ENCODE data around the gene CLCF1. TPM values are rescaled to one million over a fixed set of nuclear protein-coding genes. Genes with fewer than 3 reads are reported as not detected.

The CLCF1 gene
- total and polyA plus RNA-seq, 2 donors from 2014 or later, result 5.7 to 15.8 TPM

GRCh38 chr11:67317888-67318555, 55.4 kb downstream of the CLCF1 start:
- no peaks in the 10 kb centered on the region for H3K9me3 ChIP-seq (ENCODE audit: control insufficient read depth in 2 of 3, insufficient read depth in 1 of 3, low read length in 3 of 3)
- DNase-seq (no peak), FAIRE-seq (no peak)
- H3K27ac ChIP-seq (ENCODE audit: low read depth in 2 of 2, low read length in 2 of 2), result peak overlapping the region in 1 of 2 donors; percentile 91
- peak overlapping the region; percentile 76 to 87 (median 78) for H3K9ac ChIP-seq (ENCODE audit: low read length in 3 of 3)
- H3K27me3 ChIP-seq (ENCODE audit: control insufficient read depth, insufficient read depth, low read length), result no peaks in the 10 kb centered on the region
- intact Hi-C loops (cut with DNase I), result loop anchor here (5.0 kb wide), 1 partner anchor 51 kb away; the partner anchor contains the start of gene GRK2
- H3K4me1 ChIP-seq (ENCODE audit: control insufficient read depth in 2 of 3, insufficient read depth in 2 of 3, low read depth in 1 of 3, low read length in 3 of 3), result peaks cover 0 to 3% (median 0%) of the 10 kb centered on the region in 3 donors
- TF ChIP-seq CTCF (IDR thresholded peaks at IDR 0.05; ENCODE audit: borderline replicate concordance, extremely low read depth, insufficient read depth), result no peak
- no peaks in the 10 kb centered on the region for H3K36me3 ChIP-seq (ENCODE audit: control insufficient read depth in 2 of 3, insufficient read depth in 3 of 3, low read length in 3 of 3)
- peak overlapping the region; percentile 85 to 91 (median 90) for H3K4me3 ChIP-seq (ENCODE audit: low read length in 3 of 3)

- peak overlapping the region; percentile 85 to 91 (median 90) for H3K4me3 ChIP-seq (ENCODE audit: low read length in 3 of 3)
- intact Hi-C loops (cut with DNase I), result loop anchor here (5.0 kb wide), 1 partner anchor 50 kb away; the partner anchor contains the start of gene GRK2
- peaks cover 0 to 6% (median 0%) of the 10 kb centered on the region in 3 donors for H3K4me1 ChIP-seq (ENCODE audit: control insufficient read depth in 2 of 3, insufficient read depth in 2 of 3, low read depth in 1 of 3, low read length in 3 of 3)
- peak overlapping the region; percentile 91 to 96 for H3K27ac ChIP-seq (ENCODE audit: low read depth in 2 of 2, low read length in 2 of 2)
- no peaks in the 10 kb centered on the region for H3K9me3 ChIP-seq (ENCODE audit: control insufficient read depth in 2 of 3, insufficient read depth in 1 of 3, low read length in 3 of 3)
- no peaks in the 10 kb centered on the region for H3K27me3 ChIP-seq (ENCODE audit: control insufficient read depth, insufficient read depth, low read length)
- FAIRE-seq (no peak), DNase-seq (peak; percentile 98 to 99 (median 98))
- no peaks in the 10 kb centered on the region for H3K36me3 ChIP-seq (ENCODE audit: control insufficient read depth in 2 of 3, insufficient read depth in 3 of 3, low read length in 3 of 3)
- H3K9ac ChIP-seq (ENCODE audit: low read length in 3 of 3), result peak overlapping the region; percentile 68 to 87 (median 78)
- peak; percentile 95 for TF ChIP-seq CTCF (IDR thresholded peaks at IDR 0.05; ENCODE audit: borderline replicate concordance, extremely low read depth, insufficient read depth)
These were observed 56.1 kb downstream of the CLCF1 start for GRCh38 chr11:67317205-67317887.

- Histone ChIP-seq H3K27ac (ENCODE audit: low read depth in 2 of 2, low read length in 2 of 2) (peak overlapping the region; percentile 91 to 96), H3K27me3 (ENCODE audit: control insufficient read depth, insufficient read depth, low read length) (no peaks in the 10 kb centered on the region), H3K9me3 (ENCODE audit: control insufficient read depth in 2 of 3, insufficient read depth in 1 of 3, low read length in 3 of 3) (no peaks in the 10 kb centered on the region), H3K36me3 (ENCODE audit: control insufficient read depth in 2 of 3, insufficient read depth in 3 of 3, low read length in 3 of 3) (no peaks in the 10 kb centered on the region), H3K4me3 (ENCODE audit: low read length in 3 of 3) (peak overlapping the region; percentile 85 to 91 (median 90)), H3K4me1 (ENCODE audit: control insufficient read depth in 2 of 3, insufficient read depth in 2 of 3, low read depth in 1 of 3, low read length in 3 of 3) (peaks cover 0 to 6% (median 0%) of the 10 kb centered on the region in 3 donors), H3K9ac (ENCODE audit: low read length in 3 of 3) (peak overlapping the region; percentile 68 to 87 (median 78))
- no peak for TF ChIP-seq CTCF (IDR thresholded peaks at IDR 0.05; ENCODE audit: borderline replicate concordance, extremely low read depth, insufficient read depth)
- DNase-seq (no peak), FAIRE-seq (no peak)
- intact Hi-C loops (cut with DNase I), result loop anchor here (5.0 kb wide), 1 partner anchor 50 kb away; the partner anchor contains the start of gene GRK2
These were observed 56.6 kb downstream of the CLCF1 start for GRCh38 chr11:67316882-67317204.
